ENCODE measurements around the gene IL17D. TPM values are rescaled to one million over a fixed set of nuclear protein-coding genes. Genes with fewer than 3 reads are reported as not detected.

Gene IL17D
- total and polyA plus RNA-seq, 2 experiments from 2014 or later, result 1.6 to 2.3 TPM

- no peak for TF ChIP-seq CREB1 (CRISPR knock-in tag; IDR thresholded peaks at IDR 0.05; ENCODE audit: low read depth)
- TF ChIP-seq STAT1 (IDR thresholded peaks at IDR 0.05; ENCODE audit: unreplicated experiment), result no peak
- no peak for TF ChIP-seq ZNF331 (CRISPR knock-in tag; IDR thresholded peaks at IDR 0.05; ENCODE audit: low read depth)
- no peak for TF ChIP-seq ZNF114 (CRISPR knock-in tag; IDR thresholded peaks at IDR 0.05)
- TF ChIP-seq ETS1 (IDR thresholded peaks at IDR 0.05), result no peak
- TF ChIP-seq ZNF462 (CRISPR knock-in tag; IDR thresholded peaks at IDR 0.05), result no peak
- TF ChIP-seq EZH2 (IDR thresholded peaks at IDR 0.05; ENCODE audit: low read depth, unreplicated experiment), result no peak
Measured at GRCh38 chr13:20701461-20701860, 2.0 kb upstream of the IL17D start (continued).

- H3K4me3 Mint-ChIP-seq, result peak overlapping the region; percentile 85
- H4K20me1 ChIP-seq (replicated peaks; ENCODE audit: insufficient read depth), result no peaks in the 10 kb centered on the region
- H3K9me3 Mint-ChIP-seq, result no peaks in the 10 kb centered on the region
- peak overlapping the region; percentile 86 for H3K4me3 ChIP-seq
- H3K4me1 Mint-ChIP-seq, result peaks cover 8% of the 10 kb centered on the region
- H3K27ac Mint-ChIP-seq, result no peak overlapping the region
- no peaks in the 10 kb centered on the region for H3K36me3 ChIP-seq (ENCODE audit: insufficient read depth)
- peak overlapping the region; percentile 93 for H2AFZ ChIP-seq
- H3K4me1 ChIP-seq (ENCODE audit: insufficient read depth), result peaks cover 7% of the 10 kb centered on the region
- peaks cover 33% of the 10 kb centered on the region for H3K27me3 ChIP-seq (ENCODE audit: insufficient read depth)
- H3F3A ChIP-seq (replicated peaks; ENCODE audit: low read depth), result peaks cover 4% of the 10 kb centered on the region; the same call in 1 of the 2 replicates
- ATAC-seq (no peak), DNase-seq (ENCODE audit: low spot score) (no peak)
- H3K27ac ChIP-seq (ENCODE audit: low read depth), result no peak overlapping the region
- H3K4me2 ChIP-seq, result peak overlapping the region; percentile 90
- no peaks in the 10 kb centered on the region for H3K9me2 ChIP-seq (ENCODE audit: insufficient read depth)
- H3K79me2 ChIP-seq (replicated peaks; ENCODE audit: insufficient read depth), result no peaks in the 10 kb centered on the region
- H3K27me3 Mint-ChIP-seq (ENCODE audit: insufficient read depth, low read depth, poor library complexity), result peaks cover 44% of the 10 kb centered on the region
- no peaks in the 10 kb centered on the region; the same call in 2 of the 3 replicates for H3K36me3 Mint-ChIP-seq (ENCODE audit: low read depth)
- TF ChIP-seq CTCF (conservative IDR thresholded peaks at IDR 0.05; ENCODE audit: low read depth in 2 of 2) (no peak), ZNF331 (CRISPR knock-in tag; IDR thresholded peaks at IDR 0.05; ENCODE audit: low read depth) (no peak)
Measured at GRCh38 chr13:20702530-20702914, 977 bp upstream of the IL17D start.

Data from GM23338 (cell line).